B cell (primary cell): ENCODE results near the gene KRT9.
"Not testable (repeated sequence)": the region's sequence is repeated elsewhere in the genome, so short reads cannot be mapped to it uniquely, and the experiment has no call there.

ENCODE experiments used
- EZH2 ChIP-seq: IDR thresholded peaks from 2 replicates; pipeline ENCODE4 v1.6.1; 2012; ENCODE audit warnings: borderline replicate concordance, low read depth, mild to moderate bottlenecking, moderate library complexity, low read length; ENCODE audit not compliant: insufficient read depth, poor library complexity, severe bottlenecking
- TF ChIP-seq, protein P1 (sequence below): fragments of 200-600 bp; IDR thresholded peaks from one replicate; pipeline ENCODE4 v1.8.0; 2022; ENCODE audit warnings: antibody characterized with exemption, mild to moderate bottlenecking

DNA sequence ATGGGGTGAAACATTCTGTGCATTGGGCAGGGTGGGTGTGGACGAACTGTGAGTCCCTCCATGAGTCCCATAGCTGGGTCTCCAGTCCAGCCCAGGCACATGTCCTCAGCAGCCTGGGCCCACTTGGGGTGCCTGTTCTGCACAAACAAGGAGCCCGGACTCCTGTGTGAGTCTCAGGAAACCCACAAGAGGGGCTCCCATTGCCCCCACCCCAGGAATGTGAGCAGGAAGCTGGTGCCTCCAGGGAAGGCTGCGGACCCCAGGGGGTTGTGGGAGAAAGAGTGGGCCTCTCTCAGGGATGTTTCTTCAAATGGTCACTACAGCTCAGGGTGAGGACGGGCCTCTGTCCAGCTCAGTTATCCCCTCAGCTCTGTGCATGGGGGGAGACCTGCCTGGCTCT is 44.6 kb upstream of the KRT9 start:
- TF ChIP-seq, protein P1, sequence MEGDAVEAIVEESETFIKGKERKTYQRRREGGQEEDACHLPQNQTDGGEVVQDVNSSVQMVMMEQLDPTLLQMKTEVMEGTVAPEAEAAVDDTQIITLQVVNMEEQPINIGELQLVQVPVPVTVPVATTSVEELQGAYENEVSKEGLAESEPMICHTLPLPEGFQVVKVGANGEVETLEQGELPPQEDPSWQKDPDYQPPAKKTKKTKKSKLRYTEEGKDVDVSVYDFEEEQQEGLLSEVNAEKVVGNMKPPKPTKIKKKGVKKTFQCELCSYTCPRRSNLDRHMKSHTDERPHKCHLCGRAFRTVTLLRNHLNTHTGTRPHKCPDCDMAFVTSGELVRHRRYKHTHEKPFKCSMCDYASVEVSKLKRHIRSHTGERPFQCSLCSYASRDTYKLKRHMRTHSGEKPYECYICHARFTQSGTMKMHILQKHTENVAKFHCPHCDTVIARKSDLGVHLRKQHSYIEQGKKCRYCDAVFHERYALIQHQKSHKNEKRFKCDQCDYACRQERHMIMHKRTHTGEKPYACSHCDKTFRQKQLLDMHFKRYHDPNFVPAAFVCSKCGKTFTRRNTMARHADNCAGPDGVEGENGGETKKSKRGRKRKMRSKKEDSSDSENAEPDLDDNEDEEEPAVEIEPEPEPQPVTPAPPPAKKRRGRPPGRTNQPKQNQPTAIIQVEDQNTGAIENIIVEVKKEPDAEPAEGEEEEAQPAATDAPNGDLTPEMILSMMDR: not testable (repeated sequence)
- not testable (repeated sequence) for TF ChIP-seq EZH2
